Skin epidermis (tissue), 12 donors: ENCODE data around the gene CD300LG.
"Not testable (repeated sequence)": the region's sequence is repeated elsewhere in the genome, so short reads cannot be mapped to it uniquely, and the experiment has no call there.

Experiments
- H3K27ac ChIP-seq, 21 experiments: fragments of 200-600 bp; sonication (generic) in 11 of 21; one replicate each; pipeline ENCODE4 v1.5.0; 2020; ENCODE audit warnings: mild to moderate bottlenecking in 3 of 21, inconsistent platforms in 2 of 21, moderate library complexity in 2 of 21
- H3K4me3 ChIP-seq, 7 experiments: fragments of 200-600 bp; sonication (generic) in 2 of 7; one replicate each; pipeline ENCODE4 v1.5.0; 2020; ENCODE audit warnings: inconsistent platforms in 2 of 7, mild to moderate bottlenecking in 2 of 7, moderate library complexity in 1 of 7

Gene CD300LG

DNA sequence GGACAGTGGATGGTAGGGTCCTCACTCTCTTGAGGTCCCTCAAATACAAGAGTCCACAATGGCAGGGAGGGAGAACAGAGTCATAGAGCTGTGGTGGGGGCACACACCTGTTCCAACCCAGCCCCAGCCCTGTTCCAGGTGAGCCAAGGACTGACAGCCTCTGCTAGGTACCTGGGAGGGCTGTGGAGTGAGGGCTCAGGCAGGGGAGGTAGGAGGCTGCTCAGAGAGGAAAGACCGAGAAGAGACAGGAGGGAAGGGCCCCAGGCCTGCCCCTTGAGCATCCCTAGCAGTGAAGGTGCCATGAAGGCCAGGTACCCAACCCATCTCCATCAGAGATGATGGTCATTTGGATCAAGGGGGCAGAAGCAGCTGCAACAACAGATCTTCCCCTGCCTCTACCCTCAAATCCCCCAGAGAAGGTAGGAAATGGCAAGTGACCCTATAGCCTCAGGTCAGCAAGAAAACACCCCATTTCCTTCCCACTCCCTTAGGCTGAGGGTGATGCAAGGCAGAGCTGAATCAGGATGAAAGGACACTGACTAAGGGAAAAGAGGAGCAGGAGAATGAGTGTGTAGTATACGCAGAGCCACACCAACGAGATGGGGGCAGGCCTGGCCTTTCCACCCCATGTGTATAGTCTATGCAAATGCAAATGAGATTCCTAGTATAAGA lies 28.6 kb downstream of the CD300LG start:
- H3K27ac ChIP-seq: no peak overlapping the region
- H3K4me3 ChIP-seq: no peak overlapping the region

GRCh38 chr17:43877031-43877430 lies 30.1 kb downstream of the CD300LG start:
- Histone ChIP-seq H3K27ac (no peak overlapping the region), H3K4me3 (no peak overlapping the region)

GRCh38 chr17:43877451-43878155 lies 30.6 kb downstream of the CD300LG start:
- no peak overlapping the region for H3K27ac ChIP-seq
- H3K4me3 ChIP-seq: no peak overlapping the region

DNA sequence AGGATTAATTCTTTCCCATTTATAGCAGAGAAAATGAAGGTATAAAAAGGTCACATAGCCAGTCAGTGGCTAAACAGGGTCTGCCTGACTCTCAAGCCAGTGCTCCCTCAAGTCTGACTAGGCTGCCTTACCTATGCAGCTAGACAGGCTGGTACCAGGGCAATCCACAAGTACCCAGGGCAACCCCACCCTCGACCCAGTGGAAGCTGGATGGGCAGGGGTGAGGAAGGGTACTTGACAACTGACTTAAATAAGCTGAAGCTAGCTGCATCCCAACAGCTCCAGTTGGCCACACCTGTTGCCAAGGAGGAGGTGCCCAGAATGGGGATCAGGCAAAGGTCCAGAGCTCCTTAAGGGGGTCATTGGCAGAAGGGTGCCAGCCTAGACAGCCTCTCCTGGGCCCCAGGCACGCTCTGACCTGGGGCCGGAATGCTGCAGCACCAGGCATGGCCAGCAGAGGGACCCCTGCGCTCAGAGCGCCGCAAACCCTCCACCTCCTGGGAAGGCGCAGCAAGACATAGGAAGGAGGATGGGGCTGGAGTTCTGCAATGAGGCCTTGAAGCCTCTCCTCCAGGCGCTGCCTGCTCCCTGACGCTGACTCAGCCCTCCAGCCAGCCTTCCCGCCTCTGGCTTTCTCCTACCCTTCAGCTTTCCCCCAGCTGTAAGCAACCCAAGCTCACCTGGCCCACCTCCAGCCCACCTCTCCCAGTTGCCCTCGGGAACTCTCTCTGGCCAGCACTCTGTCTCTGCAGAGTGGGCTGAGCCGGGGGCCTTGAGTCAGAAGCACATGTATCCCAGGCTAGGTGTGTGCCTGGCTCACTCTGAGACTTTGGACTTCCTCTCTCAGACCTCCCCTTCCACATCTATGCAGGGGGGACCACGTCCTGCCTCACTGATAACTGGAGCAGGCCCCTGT lies 31.5 kb downstream of the CD300LG start:
- no peak overlapping the region for H3K4me3 ChIP-seq
- peak overlapping the region in 1 of 21 experiments; percentile 14 for H3K27ac ChIP-seq

DNA sequence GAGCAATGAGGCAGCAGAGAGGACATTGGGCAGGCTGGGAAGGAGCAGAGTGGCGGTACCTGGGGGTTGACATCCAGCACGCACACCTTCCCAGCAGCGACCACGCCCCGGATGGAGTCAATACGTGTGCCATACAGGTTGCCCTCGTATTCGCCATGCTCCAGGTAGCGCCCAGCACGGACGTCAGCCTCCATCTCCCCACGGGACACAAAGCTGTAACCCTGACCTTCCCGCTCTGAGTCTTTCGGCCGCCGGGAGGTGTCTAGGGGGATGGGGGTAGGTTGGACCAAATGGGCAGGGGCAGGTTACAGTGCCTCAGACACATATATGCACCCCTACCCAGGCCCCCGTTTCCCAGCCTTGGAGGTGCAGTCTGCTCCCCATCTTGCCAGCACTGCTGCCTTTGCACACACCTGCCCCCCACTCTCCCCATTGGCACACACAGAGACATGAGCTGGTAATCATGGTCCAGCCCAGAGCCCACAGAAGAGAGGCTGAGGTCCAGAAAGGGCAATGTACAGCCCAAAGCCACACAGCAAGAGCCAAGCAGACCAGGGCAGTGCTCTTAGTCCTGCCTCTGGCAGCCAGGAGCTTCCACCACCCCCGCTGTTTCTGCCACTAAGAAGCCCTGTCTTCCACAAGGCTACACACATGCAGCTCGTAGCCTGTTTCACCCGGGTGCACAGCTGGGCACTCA lies 32.9 kb downstream of the CD300LG start:
- no peak overlapping the region for H3K27ac ChIP-seq
- H3K4me3 ChIP-seq: no peak overlapping the region

- no peak overlapping the region for H3K27ac ChIP-seq
Measured at GRCh38 chr17:43880420-43880991, 33.5 kb downstream of the CD300LG start.

GRCh38 chr17:43881181-43881580 lies 34.2 kb downstream of the CD300LG start:
- H3K27ac ChIP-seq: no peak overlapping the region
- H3K4me3 ChIP-seq: no peak overlapping the region

More at GRCh38 chr17:43880420-43880991, 33.5 kb downstream of the CD300LG start:
- no peak overlapping the region for H3K4me3 ChIP-seq

GRCh38 chr17:43881758-43882505 lies 35.0 kb downstream of the CD300LG start:
- no peak overlapping the region for H3K4me3 ChIP-seq

DNA sequence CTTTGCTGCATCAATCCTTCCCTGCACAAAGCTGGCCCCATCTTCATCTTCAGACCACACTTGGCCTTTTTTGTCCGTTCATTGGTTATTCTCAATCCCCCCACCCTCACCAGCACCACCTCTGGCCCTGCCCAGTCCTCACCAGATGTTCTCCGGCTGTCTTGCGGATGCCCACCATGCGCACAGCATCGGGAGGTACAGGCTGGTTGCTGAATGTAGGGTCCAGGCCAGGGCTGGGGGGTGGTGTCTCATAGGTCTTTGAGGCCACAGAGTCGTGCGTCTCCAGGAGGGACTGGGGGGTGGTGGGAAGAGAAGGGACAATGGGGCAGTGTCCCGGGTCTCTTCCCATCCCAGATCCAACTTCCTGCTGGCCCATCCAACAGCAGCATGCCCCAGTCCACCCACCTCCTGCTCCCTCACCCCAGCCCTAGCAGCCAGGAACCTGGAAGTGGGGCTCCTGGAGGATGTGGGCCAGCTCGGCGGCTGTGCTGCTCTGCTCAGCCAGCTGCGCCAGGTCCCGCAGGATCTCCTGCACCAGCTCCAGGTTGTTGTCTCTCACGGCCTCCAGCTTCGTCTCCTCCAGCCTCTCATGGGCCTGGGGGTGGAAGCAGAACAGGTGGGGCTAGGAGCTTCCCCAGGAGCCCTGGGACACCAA lies 35.9 kb downstream of the CD300LG start:
- Histone ChIP-seq H3K4me3 (no peak overlapping the region), H3K27ac (no peak overlapping the region)

More at GRCh38 chr17:43881758-43882505, 35.0 kb downstream of the CD300LG start:
- H3K27ac ChIP-seq: no peak overlapping the region

GRCh38 chr17:43888548-43888947 lies 41.6 kb downstream of the CD300LG start:
- H3K27ac ChIP-seq: no peak overlapping the region
- no peak overlapping the region for H3K4me3 ChIP-seq

DNA sequence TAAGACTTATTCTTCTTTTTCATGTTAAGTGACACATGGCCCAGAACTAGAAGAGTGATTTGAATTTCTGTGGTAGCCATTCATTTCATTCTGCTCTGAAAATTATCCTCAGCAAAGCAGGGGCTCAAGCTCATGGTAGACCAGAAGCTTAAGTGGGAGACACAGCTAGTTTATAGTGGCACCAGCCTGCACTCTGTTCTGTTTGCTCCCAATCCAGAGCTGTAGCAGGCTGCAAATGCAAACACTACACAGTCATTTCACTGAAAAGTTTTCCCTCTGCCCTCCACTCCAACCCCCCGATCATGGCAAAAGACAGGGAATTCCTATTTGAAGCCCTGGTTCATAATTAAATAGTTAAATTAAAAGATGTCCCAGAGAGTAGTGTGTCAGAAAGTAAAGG lies 43.3 kb downstream of the CD300LG start:
- no peak overlapping the region for H3K27ac ChIP-seq
- no peak overlapping the region for H3K4me3 ChIP-seq

- Histone ChIP-seq H3K4me3 (no peak overlapping the region), H3K27ac (no peak overlapping the region)
Measured at GRCh38 chr17:43891851-43892646, 45.1 kb downstream of the CD300LG start.

DNA sequence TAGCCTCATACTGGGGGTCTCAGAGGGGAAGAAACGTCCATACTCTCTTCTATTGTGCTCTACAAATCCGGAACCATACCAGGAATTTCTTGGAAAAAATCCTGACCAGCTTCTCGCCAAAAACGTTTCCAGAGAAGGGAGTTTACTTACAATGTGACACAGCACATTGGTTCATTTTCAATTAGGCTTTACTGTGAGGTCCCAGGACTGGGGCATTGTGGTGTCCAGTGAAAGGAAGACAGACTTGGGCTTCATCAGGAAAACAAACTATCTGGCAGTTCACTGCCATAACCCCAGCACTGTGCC lies 45.6 kb downstream of the CD300LG start:
- no peak overlapping the region for H3K27ac ChIP-seq
- H3K4me3 ChIP-seq: no peak overlapping the region

- H3K4me3 ChIP-seq, H3K27ac ChIP-seq: not testable (repeated sequence)
Measured at GRCh38 chr17:43894494-43894893, 47.5 kb downstream of the CD300LG start.

- no peak overlapping the region for H3K27ac ChIP-seq
- no peak overlapping the region for H3K4me3 ChIP-seq
Measured at GRCh38 chr17:43897831-43898230, 50.9 kb downstream of the CD300LG start.

GRCh38 chr17:43898446-43898845 lies 51.5 kb downstream of the CD300LG start:
- no peak overlapping the region for H3K27ac ChIP-seq
- no peak overlapping the region for H3K4me3 ChIP-seq

GRCh38 chr17:43900183-43900857 lies 53.3 kb downstream of the CD300LG start:
- H3K27ac ChIP-seq: no peak overlapping the region
- H3K4me3 ChIP-seq: peak overlapping the region; percentile 11 to 36 (median 26)
